IMR-90 (cell line): ENCODE data around the gene TASP1. TPM values are rescaled to one million over a fixed set of nuclear protein-coding genes. Genes with fewer than 3 reads are reported as not detected.

Experiments used
- ATAC-seq: fragments of 200-7000 bp; cut with Tn5 transposase; 2 replicates; pipeline ENCODE4 v1.9.1; 2020; ENCODE audit warnings: low read depth, mild to moderate bottlenecking, moderate library complexity
- BruUV-seq: library from RNA; stranded (reverse); fragments of 400-500 nt; replicated peaks from 2 replicates; lab custom pipeline; 2021; lab: Mats Ljungman, UMichigan
- CTCF ChIA-PET: fragments of 300-600 bp; formaldehyde crosslinking; extraction: SDS; loops from one replicate; lab custom pipeline; 2021; ENCODE audit warnings: antibody characterized with exemption; lab: Yijun Ruan, JAX
- POLR2A ChIA-PET: fragments of 300-600 bp; sonication (Branson Sonifier 250); formaldehyde crosslinking; loops from one replicate; lab custom pipeline; 2022; ENCODE audit warnings: antibody characterized with exemption; ENCODE audit not compliant: unreplicated experiment; lab: Charles Lee
- DNase-seq: peaks from one replicate; pipeline ENCODE4 v3.0.0; 2013
- H2AFZ ChIP-seq: replicated peaks from 2 replicates; pipeline ENCODE3; 2013; ENCODE audit warnings: low read length, mild to moderate bottlenecking; ENCODE audit not compliant: poor library complexity
- H2AK5ac ChIP-seq: 2 replicates; pipeline ENCODE4 v1.6.1; 2013; ENCODE audit warnings: low read depth, low read length, inconsistent platforms
- H2AK9ac ChIP-seq: replicated peaks from 2 replicates; pipeline ENCODE3; 2013; ENCODE audit warnings: mild to moderate bottlenecking, low read depth, low read length, moderate library complexity; ENCODE audit not compliant: poor library complexity
- H2BK120ac ChIP-seq: 2 replicates; pipeline ENCODE4 v1.6.1; 2013; ENCODE audit warnings: low read depth, low read length, inconsistent platforms
- H2BK15ac ChIP-seq: 3 replicates; pipeline ENCODE4 v1.6.1; 2013; ENCODE audit warnings: low read depth, low read length, inconsistent platforms
- H2BK20ac ChIP-seq: 2 replicates; pipeline ENCODE4 v1.6.1; 2013; ENCODE audit warnings: low read depth, mild to moderate bottlenecking, inconsistent platforms, low read length, moderate library complexity
- H2BK5ac ChIP-seq: 2 replicates; pipeline ENCODE4 v1.6.1; 2013; ENCODE audit warnings: mild to moderate bottlenecking, low read depth, low read length, inconsistent platforms; ENCODE audit not compliant: poor library complexity, severe bottlenecking
- H3K14ac ChIP-seq: replicated peaks from 2 replicates; pipeline ENCODE4 v1.6.1; 2013; ENCODE audit warnings: low read depth, low read length, inconsistent platforms
- H3K18ac ChIP-seq: 2 replicates; pipeline ENCODE4 v1.6.1; 2013; ENCODE audit warnings: low read depth, low read length, control low read depth
- H3K23ac ChIP-seq: 2 replicates; pipeline ENCODE4 v1.6.1; 2013; ENCODE audit warnings: low read depth, low read length, inconsistent platforms
- H3K27ac ChIP-seq: 2 replicates; pipeline ENCODE4 v1.5.1; 2013; ENCODE audit warnings: mild to moderate bottlenecking, control low read depth, low read length; ENCODE audit not compliant: insufficient read depth
- H3K27me3 ChIP-seq: 2 replicates; pipeline ENCODE4 v1.6.1; 2013; ENCODE audit warnings: low read length; ENCODE audit not compliant: control insufficient read depth, insufficient read depth
- H3K36me3 ChIP-seq: 2 replicates; pipeline ENCODE4 v1.6.1; 2013; ENCODE audit warnings: low read length, mixed read lengths; ENCODE audit not compliant: control insufficient read depth, insufficient read depth
- H3K4ac ChIP-seq: 2 replicates; pipeline ENCODE4 v1.6.1; 2013; ENCODE audit warnings: low read depth, low read length, inconsistent platforms
- H3K4me1 ChIP-seq: 2 replicates; pipeline ENCODE4 v1.6.1; 2013; ENCODE audit warnings: low read length, mixed read lengths; ENCODE audit not compliant: control insufficient read depth, insufficient read depth
- H3K4me2 ChIP-seq: 2 replicates; pipeline ENCODE4 v1.6.1; 2013; ENCODE audit warnings: low read depth, mild to moderate bottlenecking, control low read depth, low read length, moderate library complexity
- H3K4me3 ChIP-seq: 2 replicates; pipeline ENCODE4 v1.5.1; 2013; ENCODE audit warnings: low read depth, mild to moderate bottlenecking, control low read depth, low read length, moderate library complexity; ENCODE audit not compliant: insufficient read depth
- H3K56ac ChIP-seq: 2 replicates; pipeline ENCODE4 v1.6.1; 2013; ENCODE audit warnings: low read length, inconsistent platforms; ENCODE audit not compliant: insufficient read depth; ENCODE audit errors: extremely low read depth
- H3K79me1 ChIP-seq, 2 experiments: 2 replicates each; pipeline ENCODE4 v1.6.1; 2013; ENCODE audit warnings: low read length in 2 of 2, inconsistent platforms in 1 of 2, low read depth in 1 of 2
- H3K9ac ChIP-seq: 2 replicates; pipeline ENCODE4 v1.6.1; 2013; ENCODE audit warnings: low read depth, low read length, control low read depth
- H3K9me1 ChIP-seq: 2 replicates; pipeline ENCODE4 v1.6.1; 2013; ENCODE audit warnings: low read length, inconsistent platforms; ENCODE audit not compliant: insufficient read depth
- H3K9me3 ChIP-seq: 2 replicates; pipeline ENCODE4 v1.6.1; 2013; ENCODE audit warnings: low read length; ENCODE audit not compliant: control insufficient read depth, insufficient read depth
- H4K20me1 ChIP-seq: 2 replicates; pipeline ENCODE4 v1.6.1; 2013; ENCODE audit warnings: low read length, inconsistent platforms; ENCODE audit not compliant: insufficient read depth
- H4K5ac ChIP-seq: 2 replicates; pipeline ENCODE4 v1.6.1; 2013; ENCODE audit warnings: mild to moderate bottlenecking, low read depth, low read length, control low read depth
- H4K8ac ChIP-seq, 2 experiments: 2 replicates each; pipeline ENCODE4 v1.6.1; 2013; ENCODE audit warnings: low read depth in 2 of 2, low read length in 2 of 2, control low read depth in 1 of 2, inconsistent platforms in 1 of 2
- H4K91ac ChIP-seq: 2 replicates; pipeline ENCODE4 v1.6.1; 2013; ENCODE audit warnings: low read depth, low read length, inconsistent platforms; ENCODE audit not compliant: insufficient read depth
- BHLHE40 ChIP-seq: fragments of 150-350 bp; IDR thresholded peaks from 2 replicates; pipeline ENCODE4 v1.6.1; 2016; ENCODE audit warnings: mild to moderate bottlenecking, low read depth, low read length
- CEBPB ChIP-seq: IDR thresholded peaks from 2 replicates; pipeline ENCODE4 v1.6.1; 2012; ENCODE audit warnings: low read depth, low read length, improper control_type of control experiment
- CHD1 ChIP-seq: IDR thresholded peaks from 2 replicates; pipeline ENCODE4 v1.6.1; 2012; ENCODE audit warnings: low read depth, low read length, improper control_type of control experiment
- FOS ChIP-seq: fragments of 150-350 bp; IDR thresholded peaks from 2 replicates; pipeline ENCODE4 v1.6.1; 2016; ENCODE audit warnings: low read depth, low read length
- MAFK ChIP-seq: IDR thresholded peaks from 2 replicates; pipeline ENCODE4 v1.6.1; 2012; ENCODE audit warnings: low read depth, low read length, improper control_type of control experiment
- MAZ ChIP-seq: IDR thresholded peaks from 2 replicates; pipeline ENCODE4 v1.6.1; 2012; ENCODE audit warnings: low read depth, mild to moderate bottlenecking, low read length, improper control_type of control experiment, moderate library complexity, borderline replicate concordance
- NFE2L2 ChIP-seq: fragments of 150-350 bp; IDR thresholded peaks from 2 replicates; pipeline ENCODE4 v1.6.1; 2016; ENCODE audit warnings: low read depth, mild to moderate bottlenecking, low read length
- POLR2A ChIP-seq: IDR thresholded peaks from 2 replicates; pipeline ENCODE4 v1.6.1; 2012; ENCODE audit warnings: mild to moderate bottlenecking, low read depth, low read length
- RAD21 ChIP-seq: IDR thresholded peaks from 2 replicates; pipeline ENCODE4 v1.6.1; 2012; ENCODE audit warnings: low read length, improper control_type of control experiment
- RCOR1 ChIP-seq: IDR thresholded peaks from 2 replicates; pipeline ENCODE4 v1.6.1; 2012; ENCODE audit warnings: mild to moderate bottlenecking, low read length, improper control_type of control experiment; ENCODE audit not compliant: insufficient replicate concordance
- RFX5 ChIP-seq: IDR thresholded peaks from 2 replicates; pipeline ENCODE4 v1.8.0; 2012; ENCODE audit warnings: low read depth, mild to moderate bottlenecking, low read length, moderate library complexity
- SMC3 ChIP-seq: fragments of 150-350 bp; IDR thresholded peaks from 2 replicates; pipeline ENCODE4 v1.6.1; 2016; ENCODE audit warnings: low read depth, mild to moderate bottlenecking, antibody characterized with exemption, low read length, moderate library complexity
- WGBS, 2 experiments: methylation state at CpG; one replicate each; pipeline versions ENCODE4 v1.1.5 to v1.1.7; 2013; ENCODE audit warnings: missing lambda C conversion rate in 2 of 2; ENCODE audit not compliant: insufficient read length in 1 of 2; ENCODE audit errors: extremely low coverage in 2 of 2; 5-methylcytosine and 5-hydroxymethylcytosine counted together
- dilution Hi-C: fragments of 300-500 bp; cut with HindIII; formaldehyde crosslinking; loops from one replicate; pipeline ENCODE4 v1.14.3; 2018; ENCODE audit warnings: low sequenced_read_pairs; ENCODE audit not compliant: unreplicated experiment
- in situ Hi-C: fragments of 300-500 bp; cut with MboI; formaldehyde crosslinking; loops from 3 replicates; pipeline ENCODE4 v1.14.3; 2019; ENCODE audit warnings: low sequenced_read_pairs, inconsistent platforms, mixed read lengths
- intact Hi-C: fragments of 100-400 bp; cut with micrococcal nuclease; formaldehyde crosslinking; loops from 2 replicates; pipeline ENCODE4 v1.10.0; 2022
- polyA plus RNA-seq, 3 experiments: library from polyadenylated mRNA; depleted of rRNA; stranded (reverse); fragments of >200 nt; gene quantifications; 2 replicates each; pipeline ENCODE4 v1.2.3, GENCODE V29; 2012; ENCODE audit warnings: low replicate concordance in 1 of 3
- total RNA-seq: library from RNA; depleted of rRNA; stranded (reverse); fragments of >200 nt; gene quantifications from 2 replicates; pipeline ENCODE4 v1.2.3, GENCODE V29; 2012
- TF ChIP-seq, protein P1 (sequence below): conservative IDR thresholded peaks from 2 replicates; pipeline ENCODE4 v1.5.1; 2012; ENCODE audit warnings: mild to moderate bottlenecking, low read depth, low read length, improper control_type of control experiment
- TF ChIP-seq, protein P2 (sequence below): fragments of 150-350 bp; IDR thresholded peaks from 2 replicates; pipeline ENCODE4 v1.6.1; 2017; ENCODE audit warnings: mild to moderate bottlenecking, antibody characterized with exemption, low read length, low read depth
- TF ChIP-seq, protein P3 (sequence below): fragments of 150-350 bp; IDR thresholded peaks from 2 replicates; pipeline ENCODE4 v1.6.1; 2016; ENCODE audit warnings: low read depth, mild to moderate bottlenecking, low read length, moderate library complexity, borderline replicate concordance

Gene TASP1
- total and polyA plus RNA-seq, 2 of the 4 experiments (the other 2 are of a cell fraction), result 3.9 to 7.9 TPM

DNA sequence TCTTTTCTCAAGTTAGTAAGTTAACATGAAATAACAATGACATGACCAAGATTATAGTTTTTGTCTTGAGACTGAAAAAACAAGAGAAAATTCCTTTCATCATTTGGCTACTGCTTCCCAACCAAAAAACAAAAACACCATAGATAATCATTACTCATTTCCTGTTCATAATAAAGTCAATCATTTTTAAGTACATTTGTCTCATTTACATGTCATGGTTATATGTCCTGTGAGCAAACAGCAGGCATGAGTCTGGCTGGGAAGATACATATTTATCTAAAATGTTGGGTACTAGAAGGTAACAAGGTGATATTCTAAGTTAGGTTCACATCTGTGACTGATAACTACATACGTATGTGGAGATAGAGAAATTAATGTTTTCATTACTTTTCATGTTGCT is 237.1 kb downstream of the TASP1 start:
- DNase-seq, result no peak
- no peak overlapping the region for H4K5ac ChIP-seq
- no peak overlapping the region for H4K91ac ChIP-seq
- no peak overlapping the region for H3K4me3 ChIP-seq
- H2BK20ac ChIP-seq, result no peak overlapping the region
- no peak overlapping the region for H3K27ac ChIP-seq
- H3K4me1 ChIP-seq, result peaks cover 2% of the 10 kb centered on the region
- no CpG with 5 or more reads among the region's 1 CpG for WGBS, 2 experiments
- H2BK5ac ChIP-seq, result no peak overlapping the region
- dilution Hi-C loops (no loop called here), intact Hi-C loops (no loop called here), in situ Hi-C loops (no loop called here)
- H3K9me3 ChIP-seq, result no peaks in the 10 kb centered on the region
- no peak overlapping the region for H2BK120ac ChIP-seq
- POLR2A ChIA-PET, result no interaction called here
- H3K9me1 ChIP-seq, result no peaks in the 10 kb centered on the region; the same call in 1 of the 2 replicates
- no peak overlapping the region for H3K14ac ChIP-seq
- no peak overlapping the region for H3K56ac ChIP-seq
- no peak overlapping the region for H2BK15ac ChIP-seq
- no peak overlapping the region for H2AFZ ChIP-seq
- H4K20me1 ChIP-seq, result no peaks in the 10 kb centered on the region
- no peaks in the 10 kb centered on the region for H3K27me3 ChIP-seq
- no peaks in the 10 kb centered on the region for H3K36me3 ChIP-seq
- no peak overlapping the region for H3K4me2 ChIP-seq
- no peak overlapping the region for H3K18ac ChIP-seq
- no peak overlapping the region for H2AK9ac ChIP-seq
- TF ChIP-seq, protein P1, sequence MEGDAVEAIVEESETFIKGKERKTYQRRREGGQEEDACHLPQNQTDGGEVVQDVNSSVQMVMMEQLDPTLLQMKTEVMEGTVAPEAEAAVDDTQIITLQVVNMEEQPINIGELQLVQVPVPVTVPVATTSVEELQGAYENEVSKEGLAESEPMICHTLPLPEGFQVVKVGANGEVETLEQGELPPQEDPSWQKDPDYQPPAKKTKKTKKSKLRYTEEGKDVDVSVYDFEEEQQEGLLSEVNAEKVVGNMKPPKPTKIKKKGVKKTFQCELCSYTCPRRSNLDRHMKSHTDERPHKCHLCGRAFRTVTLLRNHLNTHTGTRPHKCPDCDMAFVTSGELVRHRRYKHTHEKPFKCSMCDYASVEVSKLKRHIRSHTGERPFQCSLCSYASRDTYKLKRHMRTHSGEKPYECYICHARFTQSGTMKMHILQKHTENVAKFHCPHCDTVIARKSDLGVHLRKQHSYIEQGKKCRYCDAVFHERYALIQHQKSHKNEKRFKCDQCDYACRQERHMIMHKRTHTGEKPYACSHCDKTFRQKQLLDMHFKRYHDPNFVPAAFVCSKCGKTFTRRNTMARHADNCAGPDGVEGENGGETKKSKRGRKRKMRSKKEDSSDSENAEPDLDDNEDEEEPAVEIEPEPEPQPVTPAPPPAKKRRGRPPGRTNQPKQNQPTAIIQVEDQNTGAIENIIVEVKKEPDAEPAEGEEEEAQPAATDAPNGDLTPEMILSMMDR, result no peak
- TF ChIP-seq, protein P2, sequence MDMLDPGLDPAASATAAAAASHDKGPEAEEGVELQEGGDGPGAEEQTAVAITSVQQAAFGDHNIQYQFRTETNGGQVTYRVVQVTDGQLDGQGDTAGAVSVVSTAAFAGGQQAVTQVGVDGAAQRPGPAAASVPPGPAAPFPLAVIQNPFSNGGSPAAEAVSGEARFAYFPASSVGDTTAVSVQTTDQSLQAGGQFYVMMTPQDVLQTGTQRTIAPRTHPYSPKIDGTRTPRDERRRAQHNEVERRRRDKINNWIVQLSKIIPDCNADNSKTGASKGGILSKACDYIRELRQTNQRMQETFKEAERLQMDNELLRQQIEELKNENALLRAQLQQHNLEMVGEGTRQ, result no peak
- TF ChIP-seq POLR2A (no peak), FOS (no peak), BHLHE40 (no peak), CEBPB (no peak), MAZ (no peak), RAD21 (no peak), RCOR1 (no peak), SMC3 (no peak), MAFK (no peak), RFX5 (no peak), CHD1 (no peak), NFE2L2 (no peak)
- TF ChIP-seq, protein P3, sequence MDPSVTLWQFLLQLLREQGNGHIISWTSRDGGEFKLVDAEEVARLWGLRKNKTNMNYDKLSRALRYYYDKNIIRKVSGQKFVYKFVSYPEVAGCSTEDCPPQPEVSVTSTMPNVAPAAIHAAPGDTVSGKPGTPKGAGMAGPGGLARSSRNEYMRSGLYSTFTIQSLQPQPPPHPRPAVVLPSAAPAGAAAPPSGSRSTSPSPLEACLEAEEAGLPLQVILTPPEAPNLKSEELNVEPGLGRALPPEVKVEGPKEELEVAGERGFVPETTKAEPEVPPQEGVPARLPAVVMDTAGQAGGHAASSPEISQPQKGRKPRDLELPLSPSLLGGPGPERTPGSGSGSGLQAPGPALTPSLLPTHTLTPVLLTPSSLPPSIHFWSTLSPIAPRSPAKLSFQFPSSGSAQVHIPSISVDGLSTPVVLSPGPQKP, result no peak
- H4K8ac ChIP-seq, result no peak overlapping the region
- no peaks in the 10 kb centered on the region for H3K79me1 ChIP-seq
- H2AK5ac ChIP-seq, result no peak overlapping the region
- no peak overlapping the region for H3K23ac ChIP-seq
- BruUV-seq, result no TSS peak
- H3K9ac ChIP-seq, result no peak overlapping the region
- no peak overlapping the region for H3K4ac ChIP-seq
- CTCF ChIA-PET, result no interaction called here
- ATAC-seq, result no peak
